Loucy (cell line): ENCODE data around the gene DGCR6.
"Not testable (repeated sequence)": the region's sequence is repeated elsewhere in the genome, so short reads cannot be mapped to it uniquely, and the experiment has no call there.

Experiments used
- CTCF ChIP-seq: fragments of 200-600 bp; sonication (generic); conservative IDR thresholded peaks from 2 replicates; pipeline ENCODE4 v1.5.1; 2014; ENCODE audit warnings: mild to moderate bottlenecking, antibody characterized with exemption, low read length
- EZH2phosphoT487 ChIP-seq: fragments of 200-600 bp; IDR thresholded peaks from 2 replicates; pipeline ENCODE4 v1.6.1; 2018; ENCODE audit warnings: antibody characterized with exemption, mild to moderate bottlenecking, moderate library complexity, borderline replicate concordance

- not testable (repeated sequence) for TF ChIP-seq CTCF, EZH2phosphoT487
Measured at GRCh38 chr22:18884465-18884864, 21.7 kb upstream of the DGCR6 start.
